OCI-LY3 (cell line): ENCODE measurements around the gene GATM.

ENCODE experiments used
- H2AFZ ChIP-seq: fragments of 200-600, 300-600 bp; shearing (Covaris generic); 2 replicates; pipeline ENCODE4 v1.6.0; 2014; ENCODE audit warnings: antibody characterized with exemption, low read depth, low read length
- H3K27ac ChIP-seq: fragments of 200-600, 300-600 bp; sonication (generic); 2 replicates; pipeline ENCODE4 v1.5.1; 2014; ENCODE audit warnings: mild to moderate bottlenecking, low read length, moderate library complexity, mixed read lengths
- H3K27me3 ChIP-seq: fragments of 200-600, 300-600 bp; sonication (generic); 2 replicates; pipeline ENCODE4 v1.6.1; 2014; ENCODE audit warnings: low read depth, low read length, mixed read lengths
- H3K36me3 ChIP-seq: fragments of 200-600, 300-600 bp; sonication (generic); replicated peaks from 2 replicates; pipeline ENCODE3; 2014; ENCODE audit warnings: low read depth, low read length, mixed read lengths
- H3K4me1 ChIP-seq: fragments of 300-600, 200-600 bp; sonication (generic); 2 replicates; pipeline ENCODE4 v1.6.1; 2014; ENCODE audit warnings: low read length, mixed read lengths
- H3K4me2 ChIP-seq: fragments of 200-600, 300-600 bp; sonication (generic); 2 replicates; pipeline ENCODE4 v1.6.1; 2014; ENCODE audit warnings: low read length, mixed read lengths
- H3K4me3 ChIP-seq: fragments of 300-600, 200-600 bp; sonication (generic); 2 replicates; pipeline ENCODE4 v1.5.1; 2014; ENCODE audit warnings: antibody characterized with exemption, mild to moderate bottlenecking, low read length, moderate library complexity
- H3K79me2 ChIP-seq: fragments of 300-600, 200-600 bp; shearing (Covaris generic); 2 replicates; pipeline ENCODE4 v1.6.1; 2014; ENCODE audit warnings: mild to moderate bottlenecking, low read length, mixed read lengths
- H3K9ac ChIP-seq: fragments of 300-600, 200-600 bp; shearing (Covaris generic); 2 replicates; pipeline ENCODE4 v1.6.0; 2014; ENCODE audit warnings: mild to moderate bottlenecking, low read length, moderate library complexity
- H3K9me3 ChIP-seq: fragments of 200-600, 300-600 bp; shearing (Covaris generic); 2 replicates; pipeline ENCODE4 v1.6.1; 2014; ENCODE audit warnings: low read length, mixed read lengths; ENCODE audit not compliant: insufficient read depth
- H4K20me1 ChIP-seq: fragments of 200-600, 300-600 bp; sonication (generic); 2 replicates; pipeline ENCODE4 v1.6.1; 2016; ENCODE audit warnings: low read length, mixed read lengths; ENCODE audit not compliant: insufficient read depth
- CTCF ChIP-seq: fragments of 200-600, 300-600 bp; sonication (generic); IDR thresholded peaks from 2 replicates; pipeline ENCODE4 v1.5.1; 2014; ENCODE audit warnings: antibody characterized with exemption, low read length, low read depth
- EZH2phosphoT487 ChIP-seq: fragments of 200-600 bp; shearing (Covaris generic); IDR thresholded peaks from 2 replicates; pipeline ENCODE4 v1.6.1; 2018; ENCODE audit warnings: antibody characterized with exemption, mixed run types, low read depth

GATM gene

GRCh38 chr15:45402955-45403877 lies 24.9 kb upstream of the GATM start:
- TF ChIP-seq CTCF: no peak
- TF ChIP-seq EZH2phosphoT487: no peak
- Histone ChIP-seq H3K27ac (peak overlapping the region; percentile 85), H4K20me1 (peaks cover 11% of the 10 kb centered on the region), H3K9me3 (no peaks in the 10 kb centered on the region), H3K4me1 (peaks cover 28% of the 10 kb centered on the region), H2AFZ (peak overlapping the region; percentile 42; the same call in 1 of the 2 replicates), H3K9ac (peak overlapping the region; percentile 95), H3K4me2 (peak overlapping the region; percentile 95), H3K79me2 (peaks cover 60% of the 10 kb centered on the region), H3K4me3 (peak overlapping the region; percentile 97), H3K36me3 (peaks cover 32% of the 10 kb centered on the region), H3K27me3 (no peaks in the 10 kb centered on the region)

GRCh38 chr15:45402162-45402954 lies 24.0 kb upstream of the GATM start:
- peak overlapping the region; percentile 95 for H3K4me2 ChIP-seq
- TF ChIP-seq CTCF (no peak), EZH2phosphoT487 (no peak)
- H3K4me1 ChIP-seq: peaks cover 36% of the 10 kb centered on the region
- peaks cover 26% of the 10 kb centered on the region for H3K36me3 ChIP-seq
- no peaks in the 10 kb centered on the region for H3K27me3 ChIP-seq
- H3K9me3 ChIP-seq: no peaks in the 10 kb centered on the region
- peaks cover 11% of the 10 kb centered on the region for H4K20me1 ChIP-seq
- H3K4me3 ChIP-seq: peak overlapping the region; percentile 97
- H3K79me2 ChIP-seq: peaks cover 60% of the 10 kb centered on the region
- H2AFZ ChIP-seq: peak overlapping the region; percentile 55
- peak overlapping the region; percentile 85 for H3K27ac ChIP-seq
- peak overlapping the region; percentile 95 for H3K9ac ChIP-seq

GRCh38 chr15:45401665-45402161 lies 23.4 kb upstream of the GATM start:
- peak overlapping the region; percentile 97 for H3K4me3 ChIP-seq
- H3K9me3 ChIP-seq: no peaks in the 10 kb centered on the region
- peak overlapping the region; percentile 89 for H3K4me2 ChIP-seq
- peak overlapping the region; percentile 55 for H2AFZ ChIP-seq
- H3K27me3 ChIP-seq: no peaks in the 10 kb centered on the region
- H3K4me1 ChIP-seq: peaks cover 39% of the 10 kb centered on the region
- H3K9ac ChIP-seq: peak overlapping the region; percentile 95
- H3K36me3 ChIP-seq: peaks cover 19% of the 10 kb centered on the region
- peaks cover 11% of the 10 kb centered on the region for H4K20me1 ChIP-seq
- TF ChIP-seq EZH2phosphoT487 (no peak), CTCF (no peak)
- H3K27ac ChIP-seq: peak overlapping the region; percentile 85
- peaks cover 53% of the 10 kb centered on the region for H3K79me2 ChIP-seq
